HL-60 (cell line): ENCODE data around the gene UIMC1.

Experiments used
- DNase-seq, 2 experiments: peaks; one replicate each; pipeline ENCODE4 v3.0.0-alpha.2; 2010 to 2020; ENCODE audit warnings: low read depth in 1 of 2, low spot score in 1 of 2
- H3K27ac ChIP-seq: fragments of 250-450 bp; sonication (Bioruptor Pico); replicated peaks from 2 replicates; pipeline ENCODE4 v1.5.1; 2020; ENCODE audit warnings: mild to moderate bottlenecking, moderate library complexity
- H3K27me3 ChIP-seq: fragments of 250-450 bp; sonication (Bioruptor Pico); 2 replicates; pipeline ENCODE4 v1.5.1; 2021; ENCODE audit warnings: mild to moderate bottlenecking, moderate library complexity; ENCODE audit not compliant: insufficient read depth, poor library complexity, severe bottlenecking
- H3K4me3 ChIP-seq: replicated peaks from 2 replicates; pipeline ENCODE4 v1.5.1; 2011; ENCODE audit warnings: mild to moderate bottlenecking, control low read depth, low read length; ENCODE audit not compliant: insufficient read depth
- GABPA ChIP-seq: IDR thresholded peaks from 2 replicates; pipeline ENCODE4 v1.6.1; 2012; ENCODE audit warnings: low read depth
- POLR2AphosphoS5 ChIP-seq: IDR thresholded peaks from 2 replicates; pipeline ENCODE4 v1.6.1; 2012; ENCODE audit warnings: low read depth
- REST ChIP-seq: IDR thresholded peaks from 2 replicates; pipeline ENCODE4 v1.6.1; 2012; ENCODE audit warnings: low read depth; ENCODE audit not compliant: insufficient replicate concordance
- SPI1 ChIP-seq: IDR thresholded peaks from 2 replicates; pipeline ENCODE4 v1.6.1; 2012; ENCODE audit warnings: low read depth, mild to moderate bottlenecking, borderline replicate concordance
- TF ChIP-seq, protein P1 (sequence below): IDR thresholded peaks from one replicate; pipeline ENCODE4 v1.5.1; 2011; ENCODE audit warnings: low read length, control low read depth, inconsistent platforms; ENCODE audit not compliant: insufficient read depth

The UIMC1 gene

DNA sequence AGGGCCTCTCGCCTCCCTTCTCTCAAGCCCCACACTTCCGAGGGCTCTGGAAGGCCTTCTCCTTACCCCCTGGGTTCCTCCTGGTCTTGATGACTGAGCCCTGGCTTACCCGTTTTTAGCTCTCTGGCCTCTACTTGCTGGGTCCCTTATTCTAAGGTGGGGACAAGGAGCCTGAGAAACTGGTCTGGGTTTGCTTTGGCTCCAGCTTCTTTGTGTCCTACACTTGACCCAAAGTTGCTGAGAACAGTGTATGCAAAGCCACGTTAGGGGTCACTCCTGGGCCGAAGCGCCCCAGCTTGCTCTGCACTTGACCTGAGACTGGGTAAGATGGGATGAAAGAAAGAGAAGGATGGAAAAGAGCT, 16.7 kb upstream of the UIMC1 start:
- DNase-seq = peak in 1 of 2 experiments; percentile 16
- no peaks in the 10 kb centered on the region for H3K27me3 ChIP-seq
- no peak for TF ChIP-seq SPI1
- TF ChIP-seq REST = no peak
- TF ChIP-seq, protein P1, sequence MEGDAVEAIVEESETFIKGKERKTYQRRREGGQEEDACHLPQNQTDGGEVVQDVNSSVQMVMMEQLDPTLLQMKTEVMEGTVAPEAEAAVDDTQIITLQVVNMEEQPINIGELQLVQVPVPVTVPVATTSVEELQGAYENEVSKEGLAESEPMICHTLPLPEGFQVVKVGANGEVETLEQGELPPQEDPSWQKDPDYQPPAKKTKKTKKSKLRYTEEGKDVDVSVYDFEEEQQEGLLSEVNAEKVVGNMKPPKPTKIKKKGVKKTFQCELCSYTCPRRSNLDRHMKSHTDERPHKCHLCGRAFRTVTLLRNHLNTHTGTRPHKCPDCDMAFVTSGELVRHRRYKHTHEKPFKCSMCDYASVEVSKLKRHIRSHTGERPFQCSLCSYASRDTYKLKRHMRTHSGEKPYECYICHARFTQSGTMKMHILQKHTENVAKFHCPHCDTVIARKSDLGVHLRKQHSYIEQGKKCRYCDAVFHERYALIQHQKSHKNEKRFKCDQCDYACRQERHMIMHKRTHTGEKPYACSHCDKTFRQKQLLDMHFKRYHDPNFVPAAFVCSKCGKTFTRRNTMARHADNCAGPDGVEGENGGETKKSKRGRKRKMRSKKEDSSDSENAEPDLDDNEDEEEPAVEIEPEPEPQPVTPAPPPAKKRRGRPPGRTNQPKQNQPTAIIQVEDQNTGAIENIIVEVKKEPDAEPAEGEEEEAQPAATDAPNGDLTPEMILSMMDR = no peak
- TF ChIP-seq POLR2AphosphoS5 = no peak
- TF ChIP-seq GABPA = no peak
- peak overlapping the region; percentile 90 for H3K4me3 ChIP-seq
- H3K27ac ChIP-seq = peak overlapping the region; percentile 77

GRCh38 chr5:177022386-177023302, 16.1 kb upstream of the UIMC1 start, which contains the start of gene ZNF346:
Gene ZNF346 (plus strand): TSS chr5:177022696. CDS start chr5:177022739, 43 bp downstream.
- TF ChIP-seq POLR2AphosphoS5 (peak; percentile 75), REST (peak; percentile 47)
- TF ChIP-seq, protein P1 = no peak
- peak within 1 kb of the TSS; percentile 90 for H3K4me3 ChIP-seq
- peak within 1 kb of the TSS; percentile 77 for H3K27ac ChIP-seq
- DNase-seq = peak; percentile 89 to 94
- no peaks in the 10 kb centered on the region for H3K27me3 ChIP-seq

DNA sequence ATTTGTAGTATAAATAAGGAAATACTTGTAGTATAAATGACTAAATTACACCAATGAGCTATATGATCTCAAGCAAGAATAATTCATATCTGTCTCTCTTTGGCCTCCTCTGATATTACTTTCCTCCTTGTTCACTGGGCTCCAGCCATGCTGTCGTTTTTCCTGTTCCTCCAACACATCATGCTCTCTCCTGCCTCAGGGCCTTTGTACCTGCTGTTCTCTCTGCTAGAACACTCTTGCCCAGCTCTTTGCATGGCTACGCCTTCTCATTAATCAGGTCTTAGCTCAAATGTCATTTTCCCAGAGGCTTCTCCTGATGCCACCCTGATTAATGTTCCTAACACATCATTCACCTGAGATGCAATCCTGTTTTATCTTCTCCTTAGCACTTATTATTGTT, 13.5 kb upstream of the UIMC1 start:
- no peak overlapping the region for H3K4me3 ChIP-seq
- TF ChIP-seq SPI1 (no peak), REST (no peak), GABPA (no peak), POLR2AphosphoS5 (no peak)
- TF ChIP-seq, protein P1 = no peak
- no peak for DNase-seq
- no peak overlapping the region for H3K27ac ChIP-seq
- H3K27me3 ChIP-seq = no peaks in the 10 kb centered on the region
